Stromal cell of bone marrow (primary cell): ENCODE results near the gene PPP4C.
"Not testable (repeated sequence)": the region's sequence is repeated elsewhere in the genome, so short reads cannot be mapped to it uniquely, and the experiment has no call there.

ENCODE experiments used
- DNase-seq: peaks from one replicate; pipeline ENCODE4 v3.0.0-alpha.2; 2012; ENCODE audit warnings: low read depth

The PPP4C gene

DNA sequence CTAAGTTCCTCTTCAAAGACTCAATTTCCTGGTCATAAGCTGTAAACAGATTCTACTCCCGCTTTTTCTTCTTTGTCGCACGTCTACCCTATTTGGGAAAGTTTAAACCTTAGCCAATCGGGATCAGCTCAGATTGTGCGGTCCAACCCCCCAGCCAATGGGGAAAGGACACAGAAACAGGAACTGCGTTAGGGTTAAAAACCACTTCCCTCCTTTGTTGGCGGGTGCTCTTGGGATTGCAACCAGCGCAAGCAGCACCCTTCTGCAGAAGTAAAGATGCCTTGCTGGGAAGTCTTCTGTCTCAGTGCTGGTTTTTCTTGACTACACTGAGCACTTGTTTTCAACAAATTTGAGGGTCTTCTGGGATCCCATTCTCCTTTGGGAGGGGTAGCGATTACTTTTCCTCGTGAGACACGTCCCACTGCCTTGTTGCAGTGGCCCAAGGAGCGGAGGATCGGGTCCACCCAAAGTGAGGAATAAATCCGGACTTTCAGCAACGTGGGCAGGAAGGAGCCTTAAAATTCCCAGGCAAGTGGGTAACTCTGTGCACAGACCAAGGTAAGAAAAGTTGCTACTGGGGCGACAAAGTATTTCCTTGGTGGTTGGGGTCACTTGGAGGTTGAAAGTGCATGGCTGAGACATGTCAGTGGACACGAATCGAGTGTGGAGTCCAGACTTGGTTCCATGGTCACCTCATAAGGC, 21.2 kb downstream of the PPP4C start:
- DNase-seq, result no peak

- DNase-seq, result no peak
These were observed 28.3 kb downstream of the PPP4C start for GRCh38 chr16:30104090-30104489.

- no peak for DNase-seq
These were observed 28.7 kb downstream of the PPP4C start for GRCh38 chr16:30104492-30104891.

GRCh38 chr16:30108059-30108850, 32.5 kb downstream of the PPP4C start:
- DNase-seq, result no peak

DNA sequence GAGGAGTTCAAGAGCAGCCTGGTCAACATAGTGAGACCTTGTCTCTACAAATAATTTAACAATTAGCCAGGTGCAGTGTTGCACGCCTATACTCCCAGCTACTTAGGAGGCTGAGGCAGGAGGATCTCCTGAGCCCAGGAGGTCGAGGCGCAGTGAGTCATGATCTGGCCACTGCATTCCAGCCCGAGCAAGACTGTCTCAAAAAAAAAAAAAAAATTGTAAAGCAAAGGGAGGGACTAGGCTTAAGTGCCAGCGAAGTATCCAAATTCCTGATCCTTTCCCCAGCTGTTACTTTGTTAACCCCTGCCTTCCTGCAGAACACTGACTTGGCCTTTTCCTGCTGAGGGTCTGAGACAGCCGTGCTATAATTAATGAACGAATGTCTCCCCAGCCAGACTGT, 34.9 kb downstream of the PPP4C start:
- DNase-seq, result no peak

DNA sequence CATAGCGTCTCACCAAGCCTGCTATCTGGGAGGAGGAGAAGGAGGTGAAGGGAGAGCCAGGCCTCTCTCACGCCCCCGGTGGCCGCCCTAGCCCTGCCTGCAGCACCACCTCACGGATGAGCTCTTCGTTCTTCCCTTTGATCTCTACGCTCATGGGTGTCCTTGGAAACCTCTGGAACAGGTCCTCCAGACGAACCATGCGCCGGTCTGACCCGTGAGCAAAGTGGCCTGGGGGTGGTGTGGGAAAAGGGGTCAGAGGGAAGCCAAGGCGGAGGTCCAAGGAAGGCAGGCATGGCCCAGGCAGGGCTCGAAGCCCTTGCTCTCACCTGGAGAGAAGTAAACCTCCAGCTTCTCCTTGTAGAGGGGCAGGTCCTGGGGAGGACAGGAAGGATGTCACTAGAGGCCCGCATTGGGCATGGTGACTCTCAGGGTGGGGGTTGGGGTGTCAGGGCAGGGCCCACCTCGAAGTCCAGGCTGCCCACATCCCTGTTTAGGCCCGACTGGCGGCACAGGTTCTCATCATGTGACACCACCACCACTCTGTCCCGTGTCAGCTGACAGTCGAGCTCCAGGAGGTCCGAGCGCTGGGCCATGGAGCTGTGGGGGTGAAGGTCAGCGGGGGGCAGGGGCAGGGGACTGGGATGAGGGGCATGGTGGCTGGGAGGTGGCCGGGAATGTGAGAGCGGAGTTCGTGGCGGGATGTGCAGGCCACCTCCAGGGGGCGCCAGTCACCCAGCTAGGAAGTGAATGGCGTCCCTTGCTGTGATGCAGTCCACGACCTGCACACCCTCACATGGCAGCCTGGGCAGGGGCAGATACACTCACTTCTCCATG, 36.6 kb downstream of the PPP4C start:
- DNase-seq, result no peak

GRCh38 chr16:30113031-30113710, 37.4 kb downstream of the PPP4C start, which contains the start of gene GDPD3:
Gene GDPD3 (minus strand): TSS chr16:30113537. CDS start chr16:30113478, 59 bp downstream.
- DNase-seq, result no peak

DNA sequence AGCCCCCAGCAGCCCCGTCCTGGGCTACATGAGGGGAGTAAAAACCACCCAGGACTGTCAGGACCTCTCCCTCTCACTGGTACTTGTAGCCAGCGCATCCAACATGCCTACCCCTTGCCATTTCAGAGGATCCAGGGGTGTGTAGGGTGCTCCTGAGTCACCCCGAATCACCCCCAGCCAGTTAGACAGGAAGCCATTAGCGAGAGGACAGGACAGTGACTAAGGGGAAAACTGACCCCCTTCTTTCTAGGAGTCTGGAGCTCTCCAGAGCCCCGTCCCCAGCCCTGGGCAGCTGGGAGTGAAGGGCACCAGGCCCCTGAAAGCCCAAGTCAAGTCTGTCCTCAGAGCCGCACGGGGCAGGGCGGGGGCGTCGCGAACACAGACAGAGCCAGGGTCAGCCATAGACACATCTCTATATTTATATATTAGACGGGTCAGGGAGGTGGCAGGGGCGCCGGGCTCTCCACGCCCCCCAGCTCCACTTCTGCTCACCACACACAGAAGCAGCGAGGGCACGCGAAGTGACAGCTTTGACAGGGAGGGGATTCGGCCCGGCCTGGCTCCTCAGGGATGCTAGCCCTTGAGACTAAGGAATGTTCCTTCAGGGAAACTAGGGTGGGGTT, 38.0 kb downstream of the PPP4C start:
- no peak for DNase-seq

DNA sequence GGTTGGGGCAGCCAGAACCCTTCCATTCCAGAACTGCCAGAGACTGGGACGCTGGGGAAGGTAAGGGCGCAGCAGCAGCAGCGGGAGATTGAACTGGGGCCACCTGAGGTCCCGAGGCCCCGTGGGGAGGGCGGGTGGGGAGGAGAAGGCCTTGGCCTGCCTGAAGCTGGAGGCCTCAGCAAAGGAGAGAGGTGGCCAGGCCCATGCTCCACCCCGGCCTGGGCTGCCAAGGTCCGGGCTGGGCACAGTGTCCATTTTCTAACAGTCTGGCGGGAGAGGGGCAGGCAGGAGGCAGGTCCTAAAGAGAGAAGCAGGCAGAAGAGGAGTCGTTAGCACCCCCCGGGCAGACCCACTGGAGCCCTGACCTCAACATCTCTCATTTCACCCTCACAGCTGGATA, 38.6 kb downstream of the PPP4C start:
- DNase-seq, result no peak

- not testable (repeated sequence) for DNase-seq
These were observed 39.0 kb downstream of the PPP4C start for GRCh38 chr16:30114833-30115232.

- DNase-seq, result no peak
These were observed 39.4 kb downstream of the PPP4C start for GRCh38 chr16:30115238-30115637.

- DNase-seq, result no peak
These were observed 40.8 kb downstream of the PPP4C start for GRCh38 chr16:30116291-30117207.

DNA sequence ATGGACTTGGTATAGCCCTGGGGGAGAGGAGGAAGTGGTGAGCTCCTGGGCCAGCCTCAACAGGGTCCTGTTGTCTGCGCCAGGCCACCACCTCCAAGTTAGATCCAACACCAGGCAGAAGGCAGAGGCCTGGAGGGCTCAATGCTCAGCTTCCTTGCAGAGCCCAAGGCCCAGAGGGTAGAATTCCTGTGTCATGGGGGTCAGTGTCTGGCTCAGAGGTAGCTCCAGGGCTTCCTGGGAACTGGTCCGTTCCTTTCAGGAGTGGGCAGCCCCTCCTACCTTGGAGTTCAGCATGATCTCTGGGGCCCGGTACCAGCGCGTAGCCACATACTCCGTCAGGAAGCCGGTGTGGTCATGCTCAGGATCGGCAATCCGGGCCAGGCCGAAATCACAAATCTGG, 42.0 kb downstream of the PPP4C start:
- DNase-seq, result no peak

DNA sequence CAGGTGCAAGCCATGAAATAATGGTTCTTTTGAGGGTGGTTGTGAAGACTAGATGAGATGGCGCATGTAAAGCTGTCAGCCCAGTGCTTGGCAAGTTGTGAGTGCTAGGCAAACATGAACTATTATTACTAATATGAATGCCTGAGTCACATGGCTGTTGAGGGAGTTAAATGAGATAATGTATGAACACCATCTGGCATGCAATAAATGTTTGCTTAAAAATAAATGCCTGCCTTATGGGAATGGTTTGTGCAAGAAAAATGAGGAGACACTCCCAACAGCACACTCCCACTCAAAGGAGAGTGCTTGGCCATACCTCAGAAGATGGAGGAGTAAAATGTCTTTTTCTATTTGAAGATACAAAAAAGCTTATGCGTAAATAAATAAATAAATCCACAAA, 43.6 kb downstream of the PPP4C start:
- no peak for DNase-seq

GRCh38 chr16:30120340-30121105, 44.7 kb downstream of the PPP4C start:
- DNase-seq, result no peak

DNA sequence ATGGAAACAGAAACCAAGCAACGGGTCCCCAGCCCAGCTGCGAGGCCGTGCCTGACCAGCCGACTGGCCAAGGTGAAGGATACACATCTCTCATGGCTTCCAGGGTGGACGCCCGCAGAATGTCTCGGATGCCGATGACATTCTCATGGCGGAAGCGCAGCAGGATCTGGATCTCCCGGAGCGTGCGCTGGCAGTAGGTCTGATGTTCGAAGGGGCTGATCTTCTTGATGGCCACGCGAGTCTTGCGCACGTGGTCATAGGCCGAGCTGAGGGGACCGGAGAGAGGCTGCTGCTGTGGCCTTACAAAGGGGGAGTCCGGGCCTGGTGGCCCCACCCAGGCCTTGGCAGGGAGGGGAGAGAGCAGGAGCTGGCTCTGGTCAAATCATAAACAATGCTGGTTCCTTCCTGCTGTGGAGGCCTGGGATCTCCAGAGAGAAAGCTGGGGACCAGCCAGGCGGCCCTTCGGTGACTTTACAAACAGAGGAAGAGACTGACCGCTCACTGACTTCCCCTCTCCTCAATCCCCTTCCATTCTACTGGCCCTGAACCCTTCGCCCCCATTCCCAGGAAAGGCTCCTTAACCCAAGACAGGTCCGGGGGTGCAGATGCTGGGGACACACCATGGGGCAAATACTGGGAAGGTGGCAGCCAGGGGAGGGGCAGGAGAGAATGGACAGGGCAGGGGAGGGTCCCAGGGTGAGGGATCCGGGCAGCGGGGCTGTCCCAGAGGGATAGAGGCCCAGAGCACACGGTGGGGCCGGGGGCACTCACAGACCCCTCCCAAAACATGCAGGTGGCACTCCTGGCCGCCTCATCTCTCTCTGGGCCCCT, 46.2 kb downstream of the PPP4C start:
- peak; percentile 28 for DNase-seq

DNA sequence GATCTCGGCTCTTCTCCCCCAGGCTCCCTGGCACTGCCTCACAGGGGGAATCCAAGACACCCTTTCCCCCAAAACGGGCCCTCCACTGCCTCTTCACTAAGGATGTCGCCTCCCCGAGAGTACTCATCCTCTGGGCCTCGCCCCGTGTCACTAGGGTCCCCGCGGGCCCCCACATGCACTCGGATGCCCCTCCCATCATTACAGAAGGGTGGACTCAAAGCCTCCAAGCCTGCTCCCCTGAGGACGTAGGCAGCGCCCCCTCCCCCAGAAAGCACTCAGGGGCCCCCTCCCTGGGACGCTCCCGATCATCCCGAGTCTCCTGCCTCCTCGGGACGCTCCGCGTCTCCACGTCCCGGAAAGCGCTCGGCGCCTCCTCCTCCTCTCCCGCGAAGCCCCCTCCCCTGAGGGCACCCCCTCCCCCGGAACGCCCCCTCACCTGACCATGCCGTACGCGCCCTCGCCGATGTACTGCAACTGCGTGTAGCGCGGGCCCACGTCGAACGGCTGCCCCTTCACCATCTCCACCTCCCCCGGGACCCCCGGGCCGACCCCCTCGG, 46.9 kb downstream of the PPP4C start:
- DNase-seq, result no peak

DNA sequence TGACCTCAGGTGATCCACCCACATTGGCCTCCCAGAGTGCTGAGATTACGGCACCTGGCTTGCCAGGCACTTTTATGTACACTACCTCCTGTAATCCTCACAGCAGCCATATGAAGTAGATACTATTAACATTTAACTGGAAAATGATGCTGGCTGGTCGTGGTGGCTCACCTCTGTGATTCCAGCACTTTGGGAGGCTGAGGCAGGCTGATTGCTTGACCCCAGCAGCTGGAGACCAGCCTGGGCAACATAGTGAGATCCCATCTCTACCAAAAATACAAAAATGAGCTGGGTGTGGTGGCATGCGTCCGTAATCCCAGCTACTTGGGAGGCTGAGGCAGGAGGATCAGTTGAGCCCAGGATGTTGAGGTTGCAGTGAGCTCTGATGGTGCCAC, 49.2 kb downstream of the PPP4C start:
- DNase-seq, result no peak
